SU-DHL-6 (cell line): ENCODE measurements around the gene HECTD4.

Source experiments
- CTCF ChIP-seq: fragments of 200-600 bp; sonication (generic); IDR thresholded peaks from one replicate; pipeline ENCODE4 v1.5.1; 2017; ENCODE audit warnings: antibody characterized with exemption, mild to moderate bottlenecking, low read length, moderate library complexity; ENCODE audit not compliant: insufficient read depth, poor library complexity, severe bottlenecking
- EZH2phosphoT487 ChIP-seq: fragments of 200-600 bp; sonication (generic), shearing (Covaris generic); conservative IDR thresholded peaks from 2 replicates; pipeline ENCODE4 v1.6.1; 2018; ENCODE audit warnings: mild to moderate bottlenecking, antibody characterized with exemption, low read length, moderate library complexity, mixed read lengths

DNA sequence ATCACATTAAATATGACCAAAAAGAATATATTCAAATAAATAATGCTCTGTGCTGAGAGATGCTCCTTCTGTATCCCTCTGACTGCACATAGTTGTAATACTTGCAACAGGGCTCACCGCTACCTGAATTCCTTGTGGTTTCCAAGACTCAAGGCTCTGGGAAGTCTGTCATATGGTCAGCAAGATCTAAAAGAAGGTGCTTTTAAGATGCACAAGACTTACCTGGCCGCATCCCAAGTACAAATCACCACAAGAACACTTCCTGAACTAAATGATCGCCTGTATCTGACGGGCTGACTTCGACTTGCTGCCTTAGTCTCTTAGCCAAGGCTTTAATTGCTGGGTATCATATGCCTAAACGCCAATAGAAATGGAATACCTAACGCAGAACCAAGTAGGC lies 67.2 kb downstream of the HECTD4 start:
- TF ChIP-seq CTCF (no peak), EZH2phosphoT487 (no peak)
